Sciatic nerve (tissue), 2 donors: ENCODE measurements around the gene MPHOSPH6. TPM values are rescaled to one million over a fixed set of nuclear protein-coding genes. Genes with fewer than 3 reads are reported as not detected.
"Not testable (repeated sequence)": the region's sequence is repeated elsewhere in the genome, so short reads cannot be mapped to it uniquely, and the experiment has no call there.

ENCODE experiments used
- ATAC-seq: fragments of 200-7000 bp; cut with Tn5 transposase; one replicate; pipeline ENCODE4 v1.9.1; 2020; ENCODE audit warnings: mild to moderate bottlenecking, moderate library complexity
- DNase-seq: peaks from one replicate; pipeline ENCODE4 v3.0.0-alpha.2; 2020; ENCODE audit warnings: low spot score
- intact Hi-C: fragments of 100-400 bp; cut with DNase I; formaldehyde crosslinking; loops from one replicate; pipeline ENCODE4 v1.14.2; 2022
- total RNA-seq: library from RNA; stranded (reverse); fragmentation: NEBNext Ultra II Directional; extraction: Animal tissue kit (Norgen Biotek cat#: 25700); gene quantifications from one replicate; pipeline ENCODE4 v1.2.1, GENCODE V29; 2021
- donor health status: DM: no; HTN: no; CAD: no.
- donor health status: DM: no; HTN: no; CAD: no.

The MPHOSPH6 gene, protein sequence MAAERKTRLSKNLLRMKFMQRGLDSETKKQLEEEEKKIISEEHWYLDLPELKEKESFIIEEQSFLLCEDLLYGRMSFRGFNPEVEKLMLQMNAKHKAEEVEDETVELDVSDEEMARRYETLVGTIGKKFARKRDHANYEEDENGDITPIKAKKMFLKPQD
- 18.4 TPM for total RNA-seq

DNA sequence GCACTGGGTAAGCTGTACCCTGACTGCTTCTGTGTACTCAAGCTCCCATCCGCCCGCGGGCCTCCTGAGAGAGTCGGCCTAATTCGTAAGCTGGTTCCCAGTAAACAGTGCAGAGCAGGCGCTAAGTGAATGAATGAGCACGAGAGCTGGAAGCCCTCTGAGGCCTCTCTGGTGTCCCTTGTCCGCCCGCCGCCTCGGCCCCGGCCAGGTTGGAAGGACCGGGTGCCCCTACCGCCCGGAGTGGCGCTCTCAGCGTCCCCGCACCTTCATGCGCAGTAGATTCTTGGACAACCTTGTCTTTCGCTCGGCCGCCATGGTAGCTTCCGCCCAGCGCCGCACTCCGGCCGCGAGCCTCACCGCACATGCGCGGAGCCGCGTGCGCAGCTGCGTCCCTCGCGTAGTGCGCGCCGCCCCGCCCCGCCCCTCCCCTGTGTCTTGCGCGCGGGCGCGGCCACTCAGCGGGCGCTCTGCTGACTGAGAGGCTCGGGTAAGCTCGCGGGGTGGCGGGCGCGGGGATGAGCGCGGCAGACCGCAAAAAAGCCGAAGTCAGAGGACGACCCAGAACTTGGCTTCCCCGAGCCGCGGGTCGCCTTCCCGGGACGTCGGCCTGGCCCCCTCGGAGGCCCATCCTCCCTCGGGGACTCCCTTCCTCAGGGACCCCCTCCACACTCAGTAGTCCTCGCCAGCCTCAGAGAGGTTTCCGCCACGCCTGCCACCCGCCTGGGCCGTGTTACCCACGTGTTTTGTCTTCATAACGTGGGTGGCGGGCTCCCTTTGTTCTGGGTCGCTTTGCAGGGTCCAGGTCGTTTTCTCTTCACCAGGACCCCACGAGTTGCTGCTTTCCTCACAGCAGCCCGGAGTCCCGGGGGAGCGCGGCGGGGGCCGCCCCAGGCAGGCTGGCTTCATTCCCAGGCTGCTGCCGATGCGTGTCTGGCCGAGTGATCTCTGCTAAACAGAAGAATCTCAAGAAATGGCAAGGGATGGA is at the start of gene MPHOSPH6:
Gene MPHOSPH6, minus strand, starts transcription at position 364 of the 985 bp plus-strand sequence. Its CDS starts 49 bp downstream, at position 315.
- DNase-seq (peak; percentile 94), ATAC-seq (peak; percentile 99)
- intact Hi-C loops = no loop called here

DNA sequence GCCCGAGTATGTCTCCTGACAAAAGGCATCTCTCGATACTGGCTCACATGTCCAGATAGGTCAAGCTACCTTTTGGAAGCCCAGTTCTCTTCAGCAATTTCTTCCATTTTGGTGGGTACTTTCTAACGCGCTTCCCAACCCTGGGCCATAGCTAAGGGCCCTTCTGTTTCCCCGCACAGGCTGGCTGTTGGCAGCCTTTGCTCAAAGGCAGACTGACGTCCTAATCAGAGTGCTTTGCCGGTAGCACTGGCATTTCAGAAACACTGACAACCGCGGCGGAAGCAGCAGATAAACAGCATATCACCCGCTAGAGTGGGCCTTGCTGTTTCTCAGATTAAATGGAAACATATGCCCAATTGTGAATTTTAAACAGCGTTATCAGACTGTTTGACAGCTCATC is 49.3 kb upstream of the MPHOSPH6 start:
- intact Hi-C loops = no loop called here
- ATAC-seq (no peak), DNase-seq (no peak)

DNA sequence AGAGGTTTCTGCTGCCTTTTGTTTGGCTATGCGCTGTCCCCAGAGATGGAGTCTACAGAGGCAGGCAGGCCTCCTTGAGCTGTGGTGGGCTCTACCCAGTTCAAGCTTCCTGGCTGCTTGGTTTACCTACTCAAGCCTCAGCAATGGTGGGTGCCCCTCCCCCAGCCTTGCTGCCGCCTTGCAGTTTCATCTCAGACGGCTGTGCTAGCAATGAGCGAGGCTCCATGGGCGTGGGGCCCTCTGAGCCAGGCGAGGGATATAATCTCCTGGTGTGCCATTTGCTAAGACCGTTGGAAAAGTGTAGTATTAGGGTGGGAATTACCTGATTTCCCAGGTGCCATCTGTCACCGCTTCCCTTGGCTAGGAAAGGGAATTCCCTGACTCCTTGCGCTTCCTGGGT is 39.3 kb upstream of the MPHOSPH6 start:
- ATAC-seq, DNase-seq, intact Hi-C loops: not testable (repeated sequence)

DNA sequence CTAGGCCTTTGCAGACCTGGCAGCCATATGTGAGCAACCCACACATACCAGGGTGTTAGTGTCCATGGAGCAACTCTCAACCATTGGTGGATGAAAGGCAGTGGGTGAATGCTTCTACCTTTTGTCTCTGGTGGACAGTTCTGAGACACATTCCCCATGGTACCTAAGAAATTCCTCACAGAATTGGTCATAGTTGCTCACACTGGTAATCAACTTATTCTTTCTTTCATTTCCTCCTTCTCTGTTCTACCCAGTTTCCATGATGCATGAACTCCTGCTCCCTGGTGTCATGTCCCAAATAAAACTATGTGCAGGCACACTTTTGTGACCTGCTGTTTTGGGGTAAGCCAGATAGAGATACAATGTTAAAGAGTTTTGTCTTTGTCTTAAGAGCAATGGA is 33.2 kb upstream of the MPHOSPH6 start:
- ATAC-seq (no peak), DNase-seq (no peak)
- intact Hi-C loops = no loop called here

DNA sequence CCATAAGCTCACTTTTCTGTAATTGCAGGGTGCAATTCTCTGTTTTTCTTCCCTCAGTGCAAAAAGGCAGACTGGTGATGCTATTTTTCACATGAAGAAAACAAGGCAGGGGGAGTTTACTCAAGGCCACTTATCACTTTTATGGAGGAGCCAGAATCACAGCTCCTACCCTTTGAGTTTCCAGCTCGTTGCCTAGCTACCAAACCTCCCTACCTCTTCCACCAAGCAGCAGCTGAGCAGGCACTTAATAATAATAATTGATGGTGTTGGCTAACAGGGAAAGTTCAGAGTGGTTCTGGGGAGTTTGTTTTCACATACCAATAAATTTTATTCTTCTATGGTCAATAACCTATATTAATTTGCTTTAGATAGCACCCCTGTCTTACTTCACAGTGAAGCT is 31.9 kb upstream of the MPHOSPH6 start:
- ATAC-seq (no peak), DNase-seq (no peak)
- intact Hi-C loops = no loop called here

DNA sequence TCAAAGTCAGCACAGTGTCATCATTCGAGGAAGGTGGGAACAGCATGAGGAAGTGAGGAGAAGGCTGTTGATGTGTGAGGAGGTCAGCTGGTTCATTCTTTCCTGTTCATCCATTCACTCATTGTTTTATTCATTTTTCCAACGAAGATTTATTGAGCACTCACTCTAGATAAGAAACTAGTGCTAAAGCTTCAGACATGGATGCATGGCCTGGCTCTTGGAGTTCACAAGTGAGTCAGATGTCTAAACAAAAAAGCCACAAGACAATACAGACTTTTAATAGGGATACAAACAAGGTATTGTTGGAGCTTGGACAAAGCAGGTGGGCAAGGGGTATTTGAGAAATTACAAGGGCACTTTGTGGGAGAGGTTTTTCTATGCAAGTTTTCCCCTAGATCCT is 31.3 kb upstream of the MPHOSPH6 start:
- intact Hi-C loops = no loop called here
- DNase-seq (no peak), ATAC-seq (no peak)

DNA sequence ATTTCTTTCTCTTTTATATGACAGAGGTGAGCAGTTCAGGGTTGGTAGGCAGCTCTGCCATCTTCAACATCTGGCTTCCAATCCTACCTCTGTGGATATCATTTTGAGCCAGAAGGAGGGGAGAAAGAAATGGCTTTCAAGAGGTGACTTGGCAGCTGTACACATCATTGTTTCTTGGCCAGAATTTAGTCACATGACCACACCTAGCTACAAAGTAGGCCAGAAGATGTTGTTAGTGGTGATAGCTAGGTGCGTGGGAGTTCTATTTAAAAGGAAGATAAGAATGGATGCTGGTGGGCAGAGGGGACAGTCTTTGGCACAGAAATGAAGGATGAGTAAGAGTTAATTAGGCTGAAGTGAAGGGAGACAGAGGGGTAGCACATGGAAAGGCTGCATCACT is 29.2 kb upstream of the MPHOSPH6 start:
- intact Hi-C loops = loop anchor here (10.0 kb wide), 1 partner anchor 1914 kb away; no protein-coding TSS in a partner anchor
- ATAC-seq (no peak), DNase-seq (no peak)

DNA sequence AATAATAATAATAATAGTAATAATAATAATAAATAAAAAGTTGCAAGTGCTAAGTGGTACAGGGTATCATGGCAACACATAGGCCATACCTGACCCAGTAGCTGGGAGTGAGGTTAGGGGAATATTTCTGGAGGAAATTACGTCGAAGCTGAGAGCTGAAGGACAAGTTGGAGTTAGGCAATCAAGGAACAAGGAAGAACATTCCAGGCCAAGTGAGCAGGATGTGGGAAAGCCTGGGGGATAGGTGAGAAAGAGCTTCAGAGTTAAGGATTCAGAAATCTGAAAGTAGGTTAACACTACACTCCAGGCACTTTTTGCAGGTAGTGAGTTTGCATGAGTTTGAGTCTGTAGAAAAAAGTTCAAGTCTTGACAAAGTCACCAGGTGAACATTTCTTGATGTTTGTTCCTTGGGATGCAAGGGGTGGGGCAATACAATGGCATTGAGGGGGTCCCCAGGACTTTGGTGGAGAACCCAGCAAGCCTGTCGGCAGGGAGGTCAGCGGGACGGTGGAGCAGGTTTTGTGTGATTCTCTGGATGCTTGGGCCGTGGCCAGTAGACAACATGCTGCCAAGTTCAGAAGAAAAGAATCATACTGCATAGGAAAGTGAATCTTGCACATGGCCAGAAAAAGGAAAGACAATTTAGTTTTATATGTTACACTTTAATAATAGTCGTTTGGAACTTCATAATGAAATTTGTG is 27.7 kb upstream of the MPHOSPH6 start:
- intact Hi-C loops = loop anchor here (10.0 kb wide), 1 partner anchor 1913 kb away; no protein-coding TSS in a partner anchor
- DNase-seq (no peak), ATAC-seq (no peak)

DNA sequence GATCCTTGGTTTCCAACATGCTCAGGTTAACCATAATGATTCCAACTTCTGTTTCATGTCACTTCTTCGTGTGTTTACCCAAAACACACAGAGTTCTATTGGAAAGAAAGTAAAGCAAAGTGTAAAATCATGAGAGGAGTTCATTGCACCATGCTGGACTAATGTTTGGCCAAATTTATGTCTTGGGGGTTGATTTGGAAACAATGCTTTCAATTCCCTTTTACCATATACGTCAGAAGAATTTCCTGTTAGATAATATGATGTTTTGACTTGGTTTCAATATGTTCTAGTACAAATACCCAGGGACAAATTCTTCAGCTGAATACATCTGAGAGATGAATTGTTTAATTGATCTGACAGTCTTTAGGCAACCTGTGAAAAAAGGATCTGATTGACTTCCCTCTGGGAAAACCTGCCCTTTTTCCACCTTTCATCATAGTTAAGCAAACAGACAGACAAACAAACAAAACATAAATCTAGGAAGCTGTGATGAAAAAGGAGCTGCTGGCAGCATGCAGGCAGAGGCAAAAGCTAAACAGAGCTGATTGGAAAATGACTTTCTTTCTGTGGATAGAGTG is 26.0 kb upstream of the MPHOSPH6 start:
- DNase-seq (no peak), ATAC-seq (peak; percentile 48)
- intact Hi-C loops = loop anchor here (10.0 kb wide), 1 partner anchor 1911 kb away; no protein-coding TSS in a partner anchor

DNA sequence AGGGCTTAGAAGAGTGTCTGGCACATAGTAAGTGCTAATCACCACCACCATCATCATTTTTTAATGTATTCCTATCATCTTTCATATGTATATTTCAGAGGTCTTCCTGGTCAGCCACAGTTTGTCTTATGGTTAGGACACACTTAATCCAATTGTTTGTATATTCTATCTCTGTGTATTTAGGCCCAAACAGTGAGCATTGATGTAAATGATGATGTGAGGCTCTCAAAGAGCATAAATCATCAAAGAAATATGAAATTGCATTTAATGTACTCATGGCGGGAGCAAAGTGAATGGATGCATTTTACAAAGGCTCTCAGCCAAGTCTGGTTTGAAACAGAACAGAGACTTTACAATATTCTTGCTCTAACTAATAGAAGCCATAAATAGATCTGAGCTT is 24.1 kb upstream of the MPHOSPH6 start:
- intact Hi-C loops = loop anchor here (10.0 kb wide), 1 partner anchor 1909 kb away; no protein-coding TSS in a partner anchor
- ATAC-seq = no peak
- DNase-seq = no peak

DNA sequence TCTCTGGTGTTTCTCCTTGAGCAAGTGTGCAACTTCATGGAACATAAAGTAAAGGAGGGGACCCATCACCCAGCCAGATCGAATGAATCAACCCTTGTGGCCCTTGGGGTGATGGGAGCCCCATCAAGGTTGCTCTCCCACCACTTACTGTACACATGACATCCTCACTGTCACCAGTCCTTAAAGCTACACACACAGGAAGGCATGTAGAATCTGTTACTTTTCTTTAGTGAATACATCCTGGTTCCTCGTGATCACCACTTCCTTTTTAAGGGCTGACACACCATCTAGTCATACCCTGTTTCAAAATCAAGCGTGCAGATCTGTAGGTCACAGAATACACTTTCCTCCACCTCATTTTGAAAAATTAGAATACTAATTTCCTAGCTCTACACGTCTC is 22.6 kb upstream of the MPHOSPH6 start:
- ATAC-seq (peak; percentile 61), DNase-seq (no peak)
- intact Hi-C loops = loop anchor here (10.0 kb wide), 1 partner anchor 1908 kb away; no protein-coding TSS in a partner anchor

DNA sequence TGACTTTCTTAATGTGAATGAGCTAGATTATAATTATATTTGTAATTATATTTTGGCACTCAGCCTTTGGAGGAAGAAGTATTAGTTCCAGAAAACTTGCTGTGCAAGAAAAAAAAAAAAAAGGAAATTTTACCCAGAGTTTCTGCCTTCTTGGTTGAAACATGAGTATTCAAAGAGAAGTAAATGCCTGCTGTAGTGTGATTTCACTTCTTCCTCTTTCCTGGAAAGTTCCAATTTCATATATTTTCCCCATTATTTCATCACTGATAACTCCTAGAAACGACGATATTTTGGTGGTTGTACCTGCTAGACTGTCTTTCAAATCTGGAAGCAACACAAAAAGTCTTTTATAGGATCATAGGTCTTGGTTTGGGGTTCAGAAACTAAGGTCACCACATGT is 20.4 kb upstream of the MPHOSPH6 start:
- no peak for DNase-seq
- intact Hi-C loops = loop anchor here (10.0 kb wide), 1 partner anchor 1906 kb away; no protein-coding TSS in a partner anchor
- no peak for ATAC-seq

DNA sequence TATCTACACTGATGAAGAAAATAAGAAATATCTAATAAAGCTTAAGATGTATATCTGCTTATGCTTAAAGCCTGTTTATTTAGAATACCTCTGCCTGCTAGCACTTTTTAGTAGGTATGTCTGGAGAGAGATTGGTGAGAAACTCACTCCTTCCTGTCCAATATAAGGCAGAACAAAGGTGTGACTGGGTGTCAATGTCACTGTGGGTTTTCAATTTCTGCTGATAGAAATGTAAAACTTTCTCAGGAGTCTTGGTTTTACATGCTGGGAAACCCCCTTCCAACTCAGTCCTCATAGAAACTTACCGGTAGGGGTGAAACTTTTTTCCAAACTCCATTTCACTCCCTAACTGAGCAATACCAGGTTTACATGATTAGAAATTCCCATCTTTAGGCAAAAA is 17.8 kb upstream of the MPHOSPH6 start:
- intact Hi-C loops = no loop called here
- no peak for DNase-seq
- ATAC-seq = no peak

DNA sequence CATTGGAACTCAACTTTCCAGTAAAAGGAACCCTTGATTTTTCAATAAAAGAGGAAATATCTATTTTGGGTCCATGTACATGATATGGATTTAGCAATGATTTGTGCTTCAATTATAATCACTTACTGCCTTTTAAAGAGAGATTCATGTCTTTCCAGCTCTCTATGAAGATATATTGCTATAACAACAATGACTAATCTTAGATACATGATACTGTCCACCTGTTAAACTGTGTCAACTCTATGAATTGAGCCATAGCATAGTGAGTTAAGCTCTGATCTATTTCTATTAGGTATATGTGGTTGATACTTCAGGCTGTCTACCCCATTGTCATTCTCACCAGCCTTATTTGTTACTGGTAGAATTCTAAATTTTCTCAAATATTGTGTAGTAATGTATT is 15.0 kb upstream of the MPHOSPH6 start:
- intact Hi-C loops = no loop called here
- DNase-seq (no peak), ATAC-seq (no peak)

DNA sequence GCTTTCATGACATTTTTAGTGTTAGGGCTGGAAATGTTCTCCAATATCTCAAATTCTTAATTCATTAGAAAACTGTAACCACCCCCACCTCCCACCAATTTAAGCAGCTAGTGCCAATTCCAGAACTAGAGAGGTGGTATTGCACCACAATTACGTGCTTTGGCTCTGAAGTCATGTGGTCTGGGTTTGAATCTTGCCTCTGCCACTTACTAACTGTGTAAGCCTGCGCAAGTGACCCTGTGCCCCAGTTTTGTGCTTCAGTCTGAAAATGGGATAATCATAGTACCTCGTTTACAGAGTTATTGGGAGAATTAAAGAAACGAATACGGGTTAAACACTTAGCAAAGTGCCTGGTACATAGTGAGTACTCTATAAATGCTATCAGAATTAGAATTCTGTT is 14.2 kb upstream of the MPHOSPH6 start:
- DNase-seq (no peak), ATAC-seq (no peak)
- intact Hi-C loops = no loop called here

DNA sequence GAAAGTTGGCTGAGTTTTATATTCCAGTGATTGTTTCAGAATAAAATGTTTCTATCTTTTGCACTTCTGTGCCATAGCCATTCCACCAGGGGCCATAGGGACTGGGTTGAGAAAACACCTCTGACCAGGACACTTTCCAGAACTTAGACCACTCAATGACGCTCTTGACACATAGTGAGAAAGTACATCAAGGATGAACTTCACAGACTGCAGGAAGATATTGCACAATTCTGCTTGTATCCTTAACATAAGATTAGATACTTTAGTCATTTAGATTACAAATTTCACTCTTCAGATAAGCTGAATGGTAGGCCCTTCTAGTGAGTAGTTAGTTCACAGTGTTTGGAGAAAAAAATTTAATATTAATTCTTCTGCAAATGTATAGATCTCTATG is 13.0 kb upstream of the MPHOSPH6 start:
- no peak for ATAC-seq
- intact Hi-C loops = no loop called here
- no peak for DNase-seq

DNA sequence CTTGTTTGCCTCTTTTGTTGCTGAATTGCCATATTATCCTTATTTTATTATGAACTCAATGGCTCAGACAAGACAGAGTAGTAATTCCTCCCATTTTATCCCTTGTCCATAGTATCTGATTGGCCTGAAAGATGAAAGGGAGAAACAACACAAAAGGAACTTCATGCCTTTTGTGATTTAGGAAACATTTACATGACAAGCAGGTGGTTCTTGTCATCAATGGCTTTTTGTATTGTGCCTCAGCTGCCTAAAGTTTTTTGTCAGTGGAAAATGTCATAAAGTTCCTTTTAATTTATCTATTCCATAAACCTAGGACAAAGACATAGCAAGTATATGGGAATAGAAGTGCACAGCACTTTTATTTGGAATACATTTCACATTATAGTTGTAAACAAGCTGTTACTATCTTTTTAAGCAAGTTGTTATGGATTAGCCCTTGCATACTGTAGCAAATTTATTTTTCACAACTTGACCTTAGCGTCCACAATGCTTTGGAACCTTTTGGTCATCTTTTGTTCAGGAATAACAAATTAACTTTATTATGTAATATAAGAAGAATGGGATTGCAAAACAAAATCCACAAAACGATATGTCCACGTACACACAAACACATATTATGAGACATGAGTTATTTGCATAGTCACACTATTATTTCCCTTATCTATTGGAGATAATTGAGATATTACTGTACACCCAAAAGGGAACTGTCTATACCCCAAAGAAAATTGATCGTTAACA is 12.4 kb upstream of the MPHOSPH6 start:
- intact Hi-C loops = no loop called here
- ATAC-seq (no peak), DNase-seq (no peak)

DNA sequence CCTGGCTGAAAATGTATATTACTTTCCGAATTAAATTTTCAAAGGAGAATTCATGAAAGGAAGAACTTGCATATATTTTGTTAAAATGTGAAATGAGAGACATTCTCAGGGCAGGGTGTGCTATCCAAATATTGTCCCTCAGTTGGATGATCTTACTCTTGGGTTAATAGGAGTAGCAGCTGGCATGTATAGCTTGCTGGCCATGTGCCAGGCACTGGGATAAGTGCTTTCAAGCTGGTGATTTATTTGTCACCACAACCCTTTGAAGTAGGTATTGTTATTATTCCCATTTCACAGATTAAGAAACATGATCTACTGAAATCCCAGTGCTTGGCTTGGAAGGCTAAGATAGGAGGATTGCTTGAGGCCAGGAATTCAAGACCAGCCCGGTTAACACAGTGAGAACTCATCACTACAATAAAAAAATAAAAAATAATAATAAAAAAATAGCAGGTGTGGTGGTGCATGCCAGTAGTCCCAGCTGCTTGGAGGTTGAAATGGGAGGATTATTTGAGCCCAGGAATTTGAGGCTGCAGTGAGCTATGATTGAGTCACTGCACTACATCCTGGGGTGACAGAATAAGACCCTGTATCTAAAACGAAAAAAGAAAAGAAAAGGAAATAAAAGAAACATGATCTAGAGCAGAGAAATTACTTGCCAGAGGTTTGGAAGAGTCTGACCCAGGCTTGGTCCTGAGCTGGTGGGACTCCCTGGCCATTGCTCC is 11.6 kb upstream of the MPHOSPH6 start:
- DNase-seq = no peak
- ATAC-seq = no peak
- intact Hi-C loops = no loop called here
